GM19025 (cell line): Measurements from ENCODE around the gene CHCHD1.
"Not testable (repeated sequence)": the region's sequence is repeated elsewhere in the genome, so short reads cannot be mapped to it uniquely, and the experiment has no call there.

ENCODE experiments used
- ATAC-seq: cut with Tn5 transposase; IDR thresholded peaks from one replicate; pipeline ENCODE4 v1.9.1; 2021; ENCODE audit warnings: mild to moderate bottlenecking, low read depth, moderate library complexity; ENCODE audit not compliant: unreplicated experiment

The CHCHD1 gene

GRCh38 chr10:73765066-73765465 lies 16.8 kb upstream of the CHCHD1 start:
- no peak for ATAC-seq

GRCh38 chr10:73768881-73769280 lies 13.0 kb upstream of the CHCHD1 start:
- ATAC-seq = no peak

GRCh38 chr10:73769396-73769795 lies 12.5 kb upstream of the CHCHD1 start:
- ATAC-seq = no peak

- ATAC-seq = peak; percentile 24
Measured at GRCh38 chr10:73771722-73772280, 10.0 kb upstream of the CHCHD1 start.

- ATAC-seq = peak; percentile 64
Measured at GRCh38 chr10:73772281-73773151, 9.3 kb upstream of the CHCHD1 start.

GRCh38 chr10:73773152-73773879 lies 8.5 kb upstream of the CHCHD1 start:
- ATAC-seq = no peak

GRCh38 chr10:73774637-73775036 lies 7.2 kb upstream of the CHCHD1 start:
- ATAC-seq = no peak

- ATAC-seq = no peak
Measured at GRCh38 chr10:73779018-73779417, 2.8 kb upstream of the CHCHD1 start.

- no peak for ATAC-seq
Measured at GRCh38 chr10:73779539-73780197, 2.2 kb upstream of the CHCHD1 start.

GRCh38 chr10:73780301-73780700 lies 1.5 kb upstream of the CHCHD1 start:
- ATAC-seq = no peak

- ATAC-seq = no peak
Measured at GRCh38 chr10:73780966-73781365, 882 bp upstream of the CHCHD1 start.

- ATAC-seq = no peak
Measured at GRCh38 chr10:73781548-73781878, 335 bp upstream of the CHCHD1 start.

GRCh38 chr10:73782749-73783085 lies 869 bp downstream of the CHCHD1 start:
- ATAC-seq = no peak

GRCh38 chr10:73785211-73785720 lies 3.4 kb downstream of the CHCHD1 start, which contains the start of gene ZSWIM8:
Gene ZSWIM8 (plus strand): TSS chr10:73785606. CDS start chr10:73785879, 273 bp downstream.
- ATAC-seq = peak; percentile 65

GRCh38 chr10:73785721-73786511 lies 4.1 kb downstream of the CHCHD1 start:
- peak; percentile 21 for ATAC-seq

- ATAC-seq = no peak
Measured at GRCh38 chr10:73786512-73786885, 4.7 kb downstream of the CHCHD1 start.

- ATAC-seq = not testable (repeated sequence)
Measured at GRCh38 chr10:73787031-73787800, 5.4 kb downstream of the CHCHD1 start.

- ATAC-seq = no peak
Measured at GRCh38 chr10:73788864-73789658, 7.2 kb downstream of the CHCHD1 start.

- no peak for ATAC-seq
Measured at GRCh38 chr10:73789659-73790055, 7.8 kb downstream of the CHCHD1 start.
